ENCODE data around the gene DTNB. TPM values are rescaled to one million over a fixed set of nuclear protein-coding genes. Genes with fewer than 3 reads are reported as not detected.

Gene DTNB
- total and polyA plus RNA-seq, 12 donors, result 4.7 to 27.5 (median 9.4) TPM

DNA sequence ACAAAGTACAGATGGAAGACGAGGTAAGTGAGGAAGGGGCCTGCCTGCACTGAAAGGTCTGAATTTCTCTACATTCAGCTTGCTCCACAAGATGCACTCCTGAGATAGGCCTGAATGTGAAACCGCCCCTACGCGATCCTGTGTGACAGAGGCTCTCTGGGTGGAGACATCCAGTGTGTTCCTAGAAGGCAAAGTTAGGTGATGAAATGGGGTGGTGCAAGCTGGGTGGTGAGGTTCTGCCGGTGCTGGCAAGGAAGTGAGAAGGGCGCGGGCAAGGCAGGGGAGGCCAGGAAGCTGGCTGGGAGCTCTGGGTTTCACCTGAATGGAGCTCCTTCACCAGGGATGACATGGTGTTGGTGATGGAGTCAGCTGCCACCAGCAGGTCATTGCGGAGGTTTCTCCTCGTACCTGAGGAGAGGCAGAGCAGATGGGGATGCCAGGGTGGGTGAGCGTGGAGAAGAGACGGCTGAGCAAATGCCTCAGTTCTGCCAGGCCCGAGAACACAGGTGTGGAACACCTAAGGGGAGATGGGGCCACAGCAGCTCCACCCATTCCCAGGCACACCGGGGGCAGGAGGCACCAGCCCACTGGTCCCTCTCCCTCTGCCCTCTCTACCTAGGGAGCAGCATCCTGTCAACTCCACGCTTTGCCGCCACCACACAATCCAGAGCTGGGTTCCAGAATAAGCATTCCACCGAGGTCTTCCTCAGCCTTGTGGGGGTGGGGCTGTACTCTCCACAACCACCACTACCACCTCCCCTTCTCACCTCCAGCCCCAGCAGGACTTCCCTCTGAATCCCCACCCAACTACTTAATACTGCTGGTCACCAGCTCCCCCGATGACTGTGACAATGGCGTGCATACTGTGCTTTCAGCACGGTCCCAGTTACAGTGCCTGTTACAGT is 286.2 kb downstream of the DTNB start:
- Histone ChIP-seq H3K36me3 (replicated peaks in 1 of 2) (no peaks in the 10 kb centered on the region), H3K27me3 (no peaks in the 10 kb centered on the region), H3K27ac (no peak overlapping the region), H3K4me1 (replicated peaks in 1 of 2) (no peaks in the 10 kb centered on the region), H3K9me3 (replicated peaks in 1 of 3) (no peaks in the 10 kb centered on the region), H3K4me3 (no peak overlapping the region)
- TF ChIP-seq, protein P1, sequence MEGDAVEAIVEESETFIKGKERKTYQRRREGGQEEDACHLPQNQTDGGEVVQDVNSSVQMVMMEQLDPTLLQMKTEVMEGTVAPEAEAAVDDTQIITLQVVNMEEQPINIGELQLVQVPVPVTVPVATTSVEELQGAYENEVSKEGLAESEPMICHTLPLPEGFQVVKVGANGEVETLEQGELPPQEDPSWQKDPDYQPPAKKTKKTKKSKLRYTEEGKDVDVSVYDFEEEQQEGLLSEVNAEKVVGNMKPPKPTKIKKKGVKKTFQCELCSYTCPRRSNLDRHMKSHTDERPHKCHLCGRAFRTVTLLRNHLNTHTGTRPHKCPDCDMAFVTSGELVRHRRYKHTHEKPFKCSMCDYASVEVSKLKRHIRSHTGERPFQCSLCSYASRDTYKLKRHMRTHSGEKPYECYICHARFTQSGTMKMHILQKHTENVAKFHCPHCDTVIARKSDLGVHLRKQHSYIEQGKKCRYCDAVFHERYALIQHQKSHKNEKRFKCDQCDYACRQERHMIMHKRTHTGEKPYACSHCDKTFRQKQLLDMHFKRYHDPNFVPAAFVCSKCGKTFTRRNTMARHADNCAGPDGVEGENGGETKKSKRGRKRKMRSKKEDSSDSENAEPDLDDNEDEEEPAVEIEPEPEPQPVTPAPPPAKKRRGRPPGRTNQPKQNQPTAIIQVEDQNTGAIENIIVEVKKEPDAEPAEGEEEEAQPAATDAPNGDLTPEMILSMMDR (IDR thresholded peaks at IDR 0.05), result no peak
- no peak for TF ChIP-seq POLR2A (IDR thresholded peaks at IDR 0.05)
- 90 to 96% (median 93%) methylated on average over 18 to 19 of the region's 19 CpGs for WGBS, 4 donors
- peak in 1 of 7 donors; percentile 45 for DNase-seq
- intact Hi-C loops (cut with DNase I), result no loop called here

DNA sequence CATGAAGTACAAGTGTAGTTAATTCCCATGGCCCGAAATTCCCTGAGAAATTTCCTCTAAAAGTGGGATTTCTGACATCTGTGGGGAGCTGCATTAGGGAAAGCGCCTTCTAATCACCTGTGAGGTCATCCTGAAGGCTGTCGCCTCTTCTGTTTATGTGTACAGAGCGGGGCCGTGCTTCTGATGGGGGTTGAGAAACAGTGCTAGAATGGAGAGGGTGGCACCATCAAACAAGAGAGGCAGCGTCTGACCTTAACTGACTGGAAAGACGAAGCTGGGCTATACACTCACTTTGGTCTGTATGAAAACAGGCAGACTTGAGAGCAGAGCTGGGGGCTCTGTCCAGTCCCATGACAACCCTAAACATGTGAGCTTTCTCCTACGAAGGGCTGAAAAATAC is 287.5 kb downstream of the DTNB start:
- no peaks in the 10 kb centered on the region for H3K27me3 ChIP-seq
- H3K9me3 ChIP-seq (replicated peaks in 1 of 3), result no peaks in the 10 kb centered on the region
- 80 to 96% (median 87%) methylated on average over 8 of the region's 8 CpGs for WGBS, 4 donors
- no peak overlapping the region for H3K4me3 ChIP-seq
- TF ChIP-seq POLR2A (IDR thresholded peaks at IDR 0.05), result no peak
- TF ChIP-seq, protein P1 (IDR thresholded peaks at IDR 0.05), result no peak
- no peaks in the 10 kb centered on the region for H3K36me3 ChIP-seq (replicated peaks in 1 of 2)
- no peak for DNase-seq
- intact Hi-C loops (cut with DNase I), result no loop called here
- no peaks in the 10 kb centered on the region for H3K4me1 ChIP-seq (replicated peaks in 1 of 2)
- no peak overlapping the region for H3K27ac ChIP-seq

DNA sequence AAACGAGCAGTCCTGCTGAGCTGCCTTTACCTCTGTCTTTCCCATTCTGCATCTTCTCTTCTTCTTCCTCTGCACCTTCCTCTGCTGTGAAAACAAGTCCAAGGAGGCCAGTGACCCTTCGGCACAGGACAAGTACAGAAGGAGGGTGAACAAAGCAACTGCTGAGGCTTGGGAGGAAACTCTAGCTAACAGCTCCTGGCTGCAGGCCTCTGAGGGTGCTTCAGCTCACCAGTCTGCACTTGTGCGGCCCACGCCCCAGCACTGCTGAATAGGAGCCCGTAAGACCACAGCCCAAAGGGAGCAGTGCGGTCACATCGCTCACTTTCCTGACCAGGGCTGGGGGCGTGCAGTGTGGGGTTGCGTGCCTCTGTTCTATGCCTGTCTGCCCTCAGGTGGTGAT is 289.6 kb downstream of the DTNB start:
- Histone ChIP-seq H3K9me3 (replicated peaks in 1 of 3) (no peaks in the 10 kb centered on the region), H3K4me3 (no peak overlapping the region), H3K27ac (no peak overlapping the region), H3K27me3 (no peaks in the 10 kb centered on the region), H3K4me1 (replicated peaks in 1 of 2) (peaks cover 0 to 2% of the 10 kb centered on the region in 2 donors), H3K36me3 (replicated peaks in 1 of 2) (no peaks in the 10 kb centered on the region)
- 92 to 97% (median 95%) methylated on average over 7 to 9 of the region's 9 CpGs for WGBS, 4 donors
- DNase-seq, result peak in 1 of 7 donors; percentile 34
- no peak for TF ChIP-seq POLR2A (IDR thresholded peaks at IDR 0.05)
- TF ChIP-seq, protein P1 (IDR thresholded peaks at IDR 0.05), result no peak
- intact Hi-C loops (cut with DNase I), result no loop called here

DNA sequence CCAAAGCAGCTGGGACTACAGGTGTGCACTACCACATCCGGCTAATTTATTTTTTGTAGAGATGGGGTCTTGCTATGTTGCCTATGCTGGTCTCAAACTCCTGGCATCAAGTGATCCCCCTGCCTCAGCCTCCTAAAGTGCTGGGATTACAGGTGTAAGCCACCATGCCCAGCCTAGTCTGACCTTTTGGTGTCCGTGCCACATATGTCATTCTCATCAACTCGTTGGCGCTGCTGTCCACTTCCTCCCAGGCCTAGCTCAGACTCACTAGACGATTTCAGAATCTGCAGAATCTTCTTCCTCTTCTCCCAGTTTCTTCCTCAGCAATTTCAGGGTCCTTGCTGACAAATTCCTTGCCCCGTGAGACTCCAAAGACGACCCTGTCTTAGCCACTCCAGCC is 291.9 kb downstream of the DTNB start:
- H3K27me3 ChIP-seq, result no peaks in the 10 kb centered on the region
- peaks cover 0 to 22% of the 10 kb centered on the region in 2 donors for H3K4me1 ChIP-seq (replicated peaks in 1 of 2)
- DNase-seq, result peak in 2 of 7 donors; percentile 8 to 46
- no peak overlapping the region for H3K4me3 ChIP-seq
- no peaks in the 10 kb centered on the region for H3K36me3 ChIP-seq (replicated peaks in 1 of 2)
- no peaks in the 10 kb centered on the region for H3K9me3 ChIP-seq (replicated peaks in 1 of 3)
- H3K27ac ChIP-seq, result no peak overlapping the region
- TF ChIP-seq POLR2A (IDR thresholded peaks at IDR 0.05), result no peak
- TF ChIP-seq, protein P1 (IDR thresholded peaks at IDR 0.05), result no peak
- WGBS, 4 donors, result 71 to 84% (median 79%) methylated on average over 7 of the region's 7 CpGs
- intact Hi-C loops (cut with DNase I), result no loop called here
